Calu3 (cell line): ENCODE results near the gene NKIRAS2. TPM values are rescaled to one million over a fixed set of nuclear protein-coding genes. Genes with fewer than 3 reads are reported as not detected.
A peak's percentile ranks its signal among the peaks of the same experiment; 100 is the strongest.

Source experiments
- BruUV-seq: library from RNA; stranded (reverse); fragments of 400-500 nt; replicated peaks from 2 replicates; lab custom pipeline; 2021; lab: Mats Ljungman, UMichigan
- CTCF ChIA-PET: fragments of 300-600 bp; sonication (Branson Sonifier 250); formaldehyde crosslinking; loops from one replicate; lab custom pipeline; 2022; ENCODE audit warnings: antibody characterized with exemption; lab: Charles Lee
- DNase-seq: peaks from one replicate; pipeline ENCODE4 v3.0.0; 2022
- H3K27ac Mint-ChIP-seq: one replicate; pipeline ENCODE4 v1.8.0; 2022; ENCODE audit warnings: mixed read lengths; ENCODE audit not compliant: unreplicated experiment
- H3K27me3 Mint-ChIP-seq: one replicate; pipeline ENCODE4 v1.8.0; 2022; ENCODE audit warnings: mixed read lengths; ENCODE audit not compliant: unreplicated experiment
- H3K36me3 Mint-ChIP-seq: one replicate; pipeline ENCODE4 v1.8.0; 2022; ENCODE audit warnings: mild to moderate bottlenecking, moderate library complexity, mixed read lengths; ENCODE audit not compliant: insufficient read depth, unreplicated experiment
- H3K4me1 Mint-ChIP-seq: one replicate; pipeline ENCODE4 v1.8.0; 2022; ENCODE audit warnings: mild to moderate bottlenecking, low read depth, mixed read lengths; ENCODE audit not compliant: unreplicated experiment
- H3K4me3 Mint-ChIP-seq: one replicate; pipeline ENCODE4 v1.8.0; 2022; ENCODE audit warnings: mild to moderate bottlenecking, low read depth, moderate library complexity, mixed read lengths; ENCODE audit not compliant: unreplicated experiment
- H3K9me3 Mint-ChIP-seq: one replicate; pipeline ENCODE4 v1.8.0; 2022; ENCODE audit warnings: low read depth, mixed read lengths; ENCODE audit not compliant: unreplicated experiment
- CTCF ChIP-seq: fragments of 200-600 bp; IDR thresholded peaks from one replicate; pipeline ENCODE4 v1.8.0; 2022; ENCODE audit warnings: antibody characterized with exemption; ENCODE audit not compliant: unreplicated experiment
- intact Hi-C: fragments of 100-400 bp; cut with micrococcal nuclease; formaldehyde crosslinking; loops from one replicate; pipeline ENCODE4 v1.10.0; 2022; ENCODE audit not compliant: unreplicated experiment
- total RNA-seq: library from RNA; stranded (reverse); gene quantifications from 2 replicates; pipeline ENCODE4 v1.2.3, GENCODE V29; 2022

The NKIRAS2 gene
- total RNA-seq, 1 experiment from 2014 or later, result 55.7 TPM

GRCh38 chr17:42027590-42027889 is 7.7 kb downstream of the NKIRAS2 start:
- H3K27ac Mint-ChIP-seq, result no peak overlapping the region
- H3K27me3 Mint-ChIP-seq, result no peaks in the 10 kb centered on the region
- peaks cover 37% of the 10 kb centered on the region for H3K4me1 Mint-ChIP-seq
- peaks cover 35% of the 10 kb centered on the region for H3K36me3 Mint-ChIP-seq
- BruUV-seq, result no TSS peak
- CTCF ChIA-PET, result no interaction called here
- H3K4me3 Mint-ChIP-seq, result no peak overlapping the region
- TF ChIP-seq CTCF, result no peak
- H3K9me3 Mint-ChIP-seq, result no peaks in the 10 kb centered on the region
- no peak for DNase-seq
- intact Hi-C loops, result no loop called here

GRCh38 chr17:42027961-42028790 is 8.3 kb downstream of the NKIRAS2 start:
- intact Hi-C loops, result no loop called here
- H3K4me1 Mint-ChIP-seq, result peaks cover 36% of the 10 kb centered on the region
- CTCF ChIA-PET, result interaction anchor here (0.7 to 1.0 kb wide), 3 partner anchors 56 to 66 kb away, joined by 3 read pairs; partner anchors contain the start of gene CNP
- H3K36me3 Mint-ChIP-seq, result peaks cover 35% of the 10 kb centered on the region
- H3K4me3 Mint-ChIP-seq, result no peak overlapping the region
- TF ChIP-seq CTCF, result peak; percentile 40
- DNase-seq, result peak; percentile 41
- H3K27me3 Mint-ChIP-seq, result no peaks in the 10 kb centered on the region
- no TSS peak for BruUV-seq
- H3K9me3 Mint-ChIP-seq, result no peaks in the 10 kb centered on the region
- H3K27ac Mint-ChIP-seq, result peak overlapping the region; percentile 56

GRCh38 chr17:42028791-42029127 is 8.9 kb downstream of the NKIRAS2 start:
- Mint-ChIP-seq H3K36me3 (peaks cover 31% of the 10 kb centered on the region), H3K4me3 (no peak overlapping the region), H3K27ac (peak overlapping the region; percentile 56), H3K4me1 (peaks cover 30% of the 10 kb centered on the region), H3K27me3 (no peaks in the 10 kb centered on the region), H3K9me3 (no peaks in the 10 kb centered on the region)
- CTCF ChIA-PET, result interaction anchor here (0.7 to 1.0 kb wide), 3 partner anchors 55 to 67 kb away, joined by 3 read pairs; partner anchors contain the start of gene CNP
- no peak for DNase-seq
- no peak for TF ChIP-seq CTCF
- no TSS peak for BruUV-seq
- intact Hi-C loops, result no loop called here

- no peak overlapping the region for H3K4me3 Mint-ChIP-seq
- intact Hi-C loops, result no loop called here
- H3K4me1 Mint-ChIP-seq, result peaks cover 2% of the 10 kb centered on the region
- no TSS peak for BruUV-seq
- DNase-seq, result no peak
- no peak overlapping the region for H3K27ac Mint-ChIP-seq
- no peaks in the 10 kb centered on the region for H3K27me3 Mint-ChIP-seq
- H3K9me3 Mint-ChIP-seq, result no peaks in the 10 kb centered on the region
- TF ChIP-seq CTCF, result no peak
- H3K36me3 Mint-ChIP-seq, result peaks cover 4% of the 10 kb centered on the region
- CTCF ChIA-PET, result no interaction called here
Observed at GRCh38 chr17:42031584-42031983, 11.7 kb downstream of the NKIRAS2 start.
